H1 (cell line): ENCODE data around the gene TMEM126B. TPM values are rescaled to one million over a fixed set of nuclear protein-coding genes. Genes with fewer than 3 reads are reported as not detected.

Source experiments
- CTCF ChIA-PET: fragments of 300-600 bp; sonication (Branson Sonifier 250); formaldehyde crosslinking; loops from one replicate; lab custom pipeline; 2021; ENCODE audit not compliant: partially characterized antibody; lab: Charles Lee
- POLR2A ChIA-PET: fragments of 300-600 bp; sonication (Branson Sonifier 250); formaldehyde crosslinking; loops from one replicate; lab custom pipeline; 2021; ENCODE audit warnings: inconsistent platforms; ENCODE audit not compliant: partially characterized antibody; lab: Charles Lee
- DNase-seq, 2 experiments: peaks; one replicate each; pipeline versions ENCODE4 v3.0.0 to v3.0.0-alpha.2; 2010 to 2022; ENCODE audit warnings: low spot score in 2 of 2, low read depth in 1 of 2, mixed read lengths in 1 of 2
- FAIRE-seq: peaks from 2 replicates; lab custom pipeline; 2011; peaks lifted over from hg19 to GRCh38; lab: Jason Lieb, UNC
- H2AFZ ChIP-seq: 2 replicates; pipeline ENCODE4 v1.8.1; 2012; ENCODE audit warnings: low read length, inconsistent platforms
- H2AK5ac ChIP-seq: 2 replicates; pipeline ENCODE4 v1.6.1; 2013; ENCODE audit warnings: low read depth, low read length
- H2BK120ac ChIP-seq: replicated peaks from 2 replicates; pipeline ENCODE3; 2013; ENCODE audit warnings: low read depth, low read length, inconsistent platforms
- H2BK12ac ChIP-seq: 2 replicates; pipeline ENCODE4 v1.6.1; 2013; ENCODE audit warnings: low read depth, low read length
- H2BK15ac ChIP-seq: 2 replicates; pipeline ENCODE4 v1.6.1; 2013; ENCODE audit warnings: low read length
- H2BK20ac ChIP-seq: 2 replicates; pipeline ENCODE4 v1.6.1; 2013; ENCODE audit warnings: low read length
- H2BK5ac ChIP-seq: 2 replicates; pipeline ENCODE4 v1.6.1; 2013; ENCODE audit warnings: low read depth, low read length
- H3K14ac ChIP-seq: 2 replicates; pipeline ENCODE4 v1.6.1; 2013; ENCODE audit warnings: inconsistent platforms; ENCODE audit not compliant: insufficient read length
- H3K18ac ChIP-seq: 2 replicates; pipeline ENCODE4 v1.6.1; 2013; ENCODE audit warnings: low read length; ENCODE audit errors: extremely low read depth
- H3K23ac ChIP-seq: 2 replicates; pipeline ENCODE4 v1.6.1; 2013; ENCODE audit warnings: inconsistent platforms; ENCODE audit not compliant: insufficient read length
- H3K23me2 ChIP-seq: 2 replicates; pipeline ENCODE4 v1.6.1; 2013; ENCODE audit warnings: low read depth, low read length
- H3K27ac ChIP-seq: 2 replicates; pipeline ENCODE4 v1.6.1; 2011; ENCODE audit warnings: low read depth, low read length, inconsistent platforms
- H3K27me3 ChIP-seq, 4 experiments: replicated peaks in 1 of 4; 1 replicate in 1 of 4; 2 replicates in 3 of 4; pipeline versions ENCODE4 v1.6.1 to v1.8.1; 2011 to 2013; ENCODE audit warnings: low read length in 3 of 4, mild to moderate bottlenecking in 3 of 4, inconsistent platforms in 2 of 4, mixed read lengths in 2 of 4, moderate library complexity in 1 of 4; ENCODE audit not compliant: control insufficient read depth in 3 of 4, insufficient read depth in 3 of 4; ENCODE audit errors: extremely low read depth in 1 of 4
- H3K36me3 ChIP-seq, 4 experiments: 2 replicates each; pipeline versions ENCODE4 v1.6.1 to v1.8.1; 2011 to 2013; ENCODE audit warnings: mild to moderate bottlenecking in 4 of 4, low read length in 3 of 4, moderate library complexity in 2 of 4, control low read depth in 1 of 4, inconsistent platforms in 1 of 4; ENCODE audit not compliant: insufficient read depth in 4 of 4, control insufficient read depth in 2 of 4
- H3K4ac ChIP-seq: replicated peaks from 2 replicates; pipeline ENCODE3; 2013; ENCODE audit warnings: low read length, low read depth, mixed read lengths, inconsistent platforms; ENCODE audit not compliant: insufficient read length
- H3K4me1 ChIP-seq, 4 experiments: replicated peaks in 1 of 4; 1 replicate in 1 of 4; 2 replicates in 3 of 4; pipeline versions ENCODE4 v1.6.1 to v1.8.1; 2011 to 2013; ENCODE audit warnings: low read length in 3 of 4, inconsistent platforms in 2 of 4, mixed read lengths in 1 of 4; ENCODE audit not compliant: insufficient read depth in 4 of 4, control insufficient read depth in 3 of 4
- H3K4me2 ChIP-seq, 2 experiments: 2 replicates each; pipeline versions ENCODE4 v1.6.1 to v1.8.1; 2011 to 2013; ENCODE audit warnings: low read depth in 2 of 2, low read length in 2 of 2, control low read depth in 1 of 2, inconsistent platforms in 1 of 2, mild to moderate bottlenecking in 1 of 2; ENCODE audit not compliant: insufficient read depth in 1 of 2
- H3K4me3 ChIP-seq, 4 experiments: fragments of 200-600, 300-600 bp in 1 of 4; sonication (generic), shearing (Covaris generic), sonication (Bioruptor Twin) in 1 of 4; 2 replicates each; pipeline versions ENCODE4 v1.5.1 to v1.8.1; 2011 to 2016; ENCODE audit warnings: low read length in 4 of 4, low read depth in 3 of 4, control low read depth in 2 of 4, inconsistent platforms in 2 of 4, mild to moderate bottlenecking in 2 of 4, mixed read lengths in 1 of 4, moderate library complexity in 1 of 4; ENCODE audit not compliant: insufficient read depth in 2 of 4; ENCODE audit errors: extremely low read depth in 1 of 4
- H3K56ac ChIP-seq: replicated peaks from 2 replicates; pipeline ENCODE3; 2013; ENCODE audit warnings: low read depth, mild to moderate bottlenecking, mixed read lengths, low read length, inconsistent platforms; ENCODE audit not compliant: insufficient read length
- H3K79me1 ChIP-seq: 2 replicates; pipeline ENCODE4 v1.6.1; 2013; ENCODE audit warnings: low read depth, low read length, control low read depth
- H3K79me2 ChIP-seq, 2 experiments: 2 replicates each; pipeline versions ENCODE4 v1.6.1 to v1.8.1; 2012 to 2013; ENCODE audit warnings: low read length in 2 of 2, mild to moderate bottlenecking in 2 of 2, inconsistent platforms in 1 of 2; ENCODE audit not compliant: insufficient read depth in 2 of 2, control insufficient read depth in 1 of 2
- H3K9ac ChIP-seq, 4 experiments: replicated peaks in 1 of 4; 1 replicate in 1 of 4; 2 replicates in 3 of 4; pipeline versions ENCODE4 v1.6.1 to v1.8.1; 2011 to 2013; ENCODE audit warnings: low read depth in 3 of 4, low read length in 3 of 4, control low read depth in 2 of 4, mild to moderate bottlenecking in 2 of 4, moderate library complexity in 2 of 4, inconsistent platforms in 1 of 4; ENCODE audit errors: extremely low read depth in 1 of 4
- H3K9me3 ChIP-seq, 2 experiments: 2 replicates each; pipeline versions ENCODE4 v1.6.1 to v1.8.1; 2012 to 2013; ENCODE audit warnings: mild to moderate bottlenecking in 2 of 2, moderate library complexity in 2 of 2, control low read depth in 1 of 2, inconsistent platforms in 1 of 2, low read depth in 1 of 2, low read length in 1 of 2, mixed read lengths in 1 of 2; ENCODE audit not compliant: insufficient read depth in 2 of 2
- H4K20me1 ChIP-seq, 2 experiments: replicated peaks in 1 of 2; 2 replicates each; pipeline versions ENCODE3 to v1.8.1; 2011 to 2013; ENCODE audit warnings: inconsistent platforms in 2 of 2, low read length in 2 of 2, mild to moderate bottlenecking in 1 of 2; ENCODE audit not compliant: insufficient read depth in 2 of 2, control insufficient read depth in 1 of 2
- H4K5ac ChIP-seq: 2 replicates; pipeline ENCODE4 v1.6.1; 2013; ENCODE audit warnings: low read length, low read depth, mixed read lengths, inconsistent platforms; ENCODE audit not compliant: insufficient read length
- H4K8ac ChIP-seq: 2 replicates; pipeline ENCODE4 v1.8.0; 2013; ENCODE audit warnings: mild to moderate bottlenecking, moderate library complexity, low read length, inconsistent platforms; ENCODE audit not compliant: insufficient read depth; ENCODE audit errors: extremely low read depth
- H4K91ac ChIP-seq: replicated peaks from 2 replicates; pipeline ENCODE3; 2013; ENCODE audit warnings: low read length, mixed read lengths, inconsistent platforms; ENCODE audit not compliant: insufficient read length
- CBX8 ChIP-seq: fragments of 300-800, 300-1000 bp; sonication (generic); IDR thresholded peaks from 2 replicates; pipeline ENCODE4 v1.7.1; 2016; ENCODE audit warnings: low read depth, low read length, borderline replicate concordance
- CTBP2 ChIP-seq: IDR thresholded peaks from 2 replicates; pipeline ENCODE4 v1.7.0; 2011; ENCODE audit warnings: borderline replicate concordance, mild to moderate bottlenecking, moderate library complexity, mixed read lengths, low read length; ENCODE audit not compliant: insufficient read depth, insufficient read length
- JUND ChIP-seq: IDR thresholded peaks from 2 replicates; pipeline ENCODE4 v1.6.1; 2011; ENCODE audit warnings: mild to moderate bottlenecking, improper control_type of control experiment, low read length
- KDM5A ChIP-seq: fragments of 200-600 bp; IDR thresholded peaks from 2 replicates; pipeline ENCODE4 v1.7.1; 2012; ENCODE audit warnings: mild to moderate bottlenecking, low read length, inconsistent platforms, mixed read lengths
- POLR2AphosphoS5 ChIP-seq: IDR thresholded peaks from 2 replicates; pipeline ENCODE4 v1.6.1; 2011; ENCODE audit warnings: low read depth, low read length
- RXRA ChIP-seq: IDR thresholded peaks from 2 replicates; pipeline ENCODE4 v1.6.1; 2011; ENCODE audit warnings: low read depth, mild to moderate bottlenecking, low read length, moderate library complexity; ENCODE audit not compliant: insufficient read depth
- YY1 ChIP-seq: IDR thresholded peaks from 2 replicates; pipeline ENCODE4 v1.6.1; 2011; ENCODE audit warnings: low read depth, mild to moderate bottlenecking, low read length
- WGBS, 2 experiments: shearing (Covaris generic) in 1 of 2; methylation state at CpG; one replicate each; pipeline versions ENCODE4 v1.1.6 to v1.1.7; 2013 to 2015; ENCODE audit warnings: low lambda C conversion rate in 2 of 2, mixed read lengths in 2 of 2, inconsistent platforms in 1 of 2, low coverage in 1 of 2, missing lambda C conversion rate in 1 of 2; ENCODE audit not compliant: insufficient replicate concordance in 2 of 2, insufficient coverage in 1 of 2, insufficient read length in 1 of 2; ENCODE audit errors: extremely low coverage in 1 of 2, missing lambda C conversion rate in 1 of 2; 5-methylcytosine and 5-hydroxymethylcytosine counted together
- polyA plus RNA-seq, 7 experiments: library from polyadenylated mRNA; depleted of rRNA in 3 of 7; stranded (reverse) in 5 of 7; unstranded in 2 of 7; fragments of >200 nt in 5 of 7; fragments of 200-250 nt in 2 of 7; gene quantifications; 1 replicate in 5 of 7; 2 replicates in 1 of 7; 4 replicates in 1 of 7; pipeline versions ENCODE4 v1.2.1 to v1.2.3, GENCODE V29; 2011 to 2013; ENCODE audit warnings: missing spikeins in 2 of 7, mixed read lengths in 2 of 7
- total RNA-seq: library from RNA; stranded (reverse); fragmentation: NEBNext Ultra II Directional; extraction: Animal tissue kit (Norgen Biotek cat#: 25700); gene quantifications from 2 replicates; pipeline ENCODE4 v1.2.1, GENCODE V29; 2021
- TF ChIP-seq, protein P1 (sequence below): IDR thresholded peaks from 2 replicates; pipeline ENCODE4 v1.6.1; 2012; ENCODE audit warnings: inconsistent platforms

Gene TMEM126B
- total and polyA plus RNA-seq, 2 of the 8 experiments (the other 6 are each of a cell fraction or from before 2014, with no cell fraction given), result 85.6 to 101 TPM

- Histone ChIP-seq H4K5ac (no peak overlapping the region), H3K27me3 (no peaks in the 10 kb centered on the region; a peak in 1 of 7 replicates), H3K79me1 (no peaks in the 10 kb centered on the region), H3K9me3 (no peaks in the 10 kb centered on the region), H4K8ac (no peak overlapping the region), H3K4me1 (peaks cover 0 to 3% (median 1%) of the 10 kb centered on the region in 4 experiments; a peak in 3 of 7 replicates), H3K36me3 (no peaks in the 10 kb centered on the region), H3K23me2 (peaks cover 2% of the 10 kb centered on the region; the same call in 1 of the 2 replicates), H2AK5ac (no peak overlapping the region), H3K9ac (no peak overlapping the region), H2BK5ac (no peak overlapping the region), H2BK12ac (no peak overlapping the region), H2AFZ (no peak overlapping the region), H3K27ac (no peak overlapping the region), H3K18ac (no peak overlapping the region), H2BK20ac (no peak overlapping the region), H3K4ac (no peak overlapping the region), H4K20me1 (no peaks in the 10 kb centered on the region), H3K14ac (no peak overlapping the region), H3K4me3 (no peak overlapping the region), H2BK15ac (no peak overlapping the region), H3K4me2 (no peak overlapping the region), H3K56ac (no peak overlapping the region), H3K79me2 (no peaks in the 10 kb centered on the region), H4K91ac (no peak overlapping the region), H3K23ac (no peak overlapping the region), H2BK120ac (no peak overlapping the region)
- ChIA-PET POLR2A (no interaction called here), CTCF (interaction anchor here (4.5 kb wide), 1 partner anchor 14 kb away, joined by 33 read pairs; no protein-coding TSS in a partner anchor)
- DNase-seq (no peak), FAIRE-seq (no peak)
- 92% methylated on average over 35 of the region's 43 CpGs; no CpG with 5 or more reads in 1 of the 2 experiments for WGBS, 2 experiments
- TF ChIP-seq POLR2AphosphoS5, result no peak
- no peak for TF ChIP-seq JUND
- no peak for TF ChIP-seq CBX8
- TF ChIP-seq KDM5A, result no peak
- no peak for TF ChIP-seq RXRA
- no peak for TF ChIP-seq YY1
- TF ChIP-seq CTBP2, result no peak
- TF ChIP-seq, protein P1, sequence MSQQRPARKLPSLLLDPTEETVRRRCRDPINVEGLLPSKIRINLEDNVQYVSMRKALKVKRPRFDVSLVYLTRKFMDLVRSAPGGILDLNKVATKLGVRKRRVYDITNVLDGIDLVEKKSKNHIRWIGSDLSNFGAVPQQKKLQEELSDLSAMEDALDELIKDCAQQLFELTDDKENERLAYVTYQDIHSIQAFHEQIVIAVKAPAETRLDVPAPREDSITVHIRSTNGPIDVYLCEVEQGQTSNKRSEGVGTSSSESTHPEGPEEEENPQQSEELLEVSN, result no peak
Observed at GRCh38 chr11:85682330-85683305, 54.2 kb downstream of the TMEM126B start.
